RPMI8226 (cell line): ENCODE results near the gene PRR12.

Experiments used
- DNase-seq: peaks from one replicate; pipeline ENCODE4 v3.0.0-alpha.2; 2015

The PRR12 gene

GRCh38 chr19:49590971-49591730 is at the start of gene PRR12:
Gene PRR12, plus strand, starts transcription at chr19:49591182. Its CDS starts 473 bp downstream, at chr19:49591655.
- peak; percentile 69 for DNase-seq

GRCh38 chr19:49541914-49542313 is 49.1 kb upstream of the PRR12 start:
- DNase-seq = no peak

GRCh38 chr19:49542446-49542845 is 48.5 kb upstream of the PRR12 start:
- no peak for DNase-seq

- DNase-seq = no peak
Measured at GRCh38 chr19:49543032-49543431, 48.0 kb upstream of the PRR12 start.

GRCh38 chr19:49544154-49544553 is 46.8 kb upstream of the PRR12 start:
- no peak for DNase-seq

- DNase-seq = peak; percentile 73
Measured at GRCh38 chr19:49546825-49547565, 44.0 kb upstream of the PRR12 start.

GRCh38 chr19:49549045-49549444 is 41.9 kb upstream of the PRR12 start:
- DNase-seq = no peak

GRCh38 chr19:49551531-49551930 is 39.5 kb upstream of the PRR12 start:
- DNase-seq = no peak

- DNase-seq = no peak
Measured at GRCh38 chr19:49552749-49553148, 38.2 kb upstream of the PRR12 start.

GRCh38 chr19:49553451-49554271 is 37.3 kb upstream of the PRR12 start:
- DNase-seq = no peak

- DNase-seq = no peak
Measured at GRCh38 chr19:49554701-49555181, 36.2 kb upstream of the PRR12 start.

- DNase-seq = no peak
Measured at GRCh38 chr19:49555600-49556411, 35.2 kb upstream of the PRR12 start.

- no peak for DNase-seq
Measured at GRCh38 chr19:49556412-49557398, 34.3 kb upstream of the PRR12 start.

- no peak for DNase-seq
Measured at GRCh38 chr19:49557641-49558325, 33.2 kb upstream of the PRR12 start.

GRCh38 chr19:49558591-49558990 is 32.4 kb upstream of the PRR12 start:
- DNase-seq = no peak

- DNase-seq = no peak
Measured at GRCh38 chr19:49559443-49559842, 31.5 kb upstream of the PRR12 start.

- DNase-seq = no peak
Measured at GRCh38 chr19:49559928-49560327, 31.1 kb upstream of the PRR12 start.

GRCh38 chr19:49560358-49560900 is 30.6 kb upstream of the PRR12 start:
- DNase-seq = no peak

- no peak for DNase-seq
Measured at GRCh38 chr19:49564616-49565045, 26.4 kb upstream of the PRR12 start.

GRCh38 chr19:49565261-49565660 is 25.7 kb upstream of the PRR12 start:
- peak; percentile 71 for DNase-seq
